D721Med (cell line): Measurements from ENCODE around the gene TRPC4.

Experiments used
- DNase-seq: peaks from one replicate; pipeline ENCODE4 v3.0.0; 2011; ENCODE audit warnings: low spot score; ENCODE audit not compliant: insufficient read length
- FAIRE-seq: peaks from 2 replicates; lab custom pipeline; 2011; peaks lifted over from hg19 to GRCh38; lab: Jason Lieb, UNC
- CTCF ChIP-seq: IDR thresholded peaks from 2 replicates; pipeline ENCODE4 v1.5.1; 2012; ENCODE audit warnings: mild to moderate bottlenecking, control low read depth; ENCODE audit not compliant: insufficient read depth; ENCODE audit errors: missing control alignments

The TRPC4 gene

DNA sequence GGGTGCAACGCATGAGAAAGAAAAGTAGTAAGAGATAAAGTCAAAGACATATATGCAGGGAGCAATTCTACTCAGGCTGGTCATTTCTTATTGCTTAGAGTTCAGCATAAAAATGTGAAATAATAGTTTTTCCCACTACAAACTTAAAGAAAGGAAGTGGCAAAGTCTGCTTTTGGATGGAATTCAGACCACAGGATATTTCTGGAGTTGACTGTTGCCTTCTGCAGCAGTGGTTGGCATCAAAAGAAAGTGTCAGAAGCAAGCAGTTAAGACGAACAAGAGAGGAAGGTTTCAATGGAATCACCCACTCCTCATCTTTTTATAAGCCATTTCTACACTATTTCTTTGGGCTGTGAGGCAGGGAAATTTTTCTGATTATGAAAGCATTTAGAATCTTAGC lies 36.2 kb upstream of the TRPC4 start:
- FAIRE-seq (no peak), DNase-seq (no peak)
- TF ChIP-seq CTCF: no peak

DNA sequence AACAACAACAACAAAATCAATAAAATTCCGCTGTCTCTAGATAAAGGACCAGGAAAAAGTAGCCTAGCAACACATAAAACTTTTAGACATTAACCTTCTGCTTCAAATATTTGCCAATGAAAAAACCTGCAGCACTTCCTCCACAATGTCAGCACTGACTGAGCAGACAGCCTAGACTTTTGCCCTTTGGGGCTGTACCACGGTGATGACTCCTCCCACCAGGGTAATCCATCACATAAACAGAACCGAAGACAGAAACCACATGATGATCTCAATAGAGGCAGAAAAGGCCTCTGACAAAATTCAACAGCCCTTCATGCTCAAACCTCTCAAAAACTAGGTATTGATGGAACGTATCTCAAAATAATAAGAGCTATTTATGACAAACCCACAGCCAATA lies 30.2 kb upstream of the TRPC4 start:
- DNase-seq (no peak), FAIRE-seq (no peak)
- no peak for TF ChIP-seq CTCF

- FAIRE-seq (no peak), DNase-seq (no peak)
- TF ChIP-seq CTCF: no peak
Observed at GRCh38 chr13:37893321-37893720, 23.7 kb upstream of the TRPC4 start.

DNA sequence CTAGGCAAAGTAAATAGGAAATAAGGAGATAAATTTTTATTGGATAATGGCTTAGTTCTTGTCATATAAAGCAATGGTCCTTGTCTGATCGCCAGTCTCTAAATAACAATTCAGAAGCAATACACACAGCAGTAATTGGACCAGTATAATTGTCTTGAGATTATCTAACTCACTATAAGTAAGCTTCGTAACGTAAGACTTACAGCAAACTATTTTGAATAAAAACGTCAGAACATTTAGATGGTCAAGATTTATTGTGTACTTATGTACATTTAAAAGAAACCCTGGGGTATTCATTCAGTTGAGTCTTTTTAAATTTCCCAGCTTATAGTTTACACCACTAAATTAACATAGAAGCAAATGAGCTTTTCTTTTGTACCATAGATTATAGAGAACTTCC lies 20.2 kb upstream of the TRPC4 start:
- no peak for FAIRE-seq
- TF ChIP-seq CTCF: no peak
- no peak for DNase-seq

DNA sequence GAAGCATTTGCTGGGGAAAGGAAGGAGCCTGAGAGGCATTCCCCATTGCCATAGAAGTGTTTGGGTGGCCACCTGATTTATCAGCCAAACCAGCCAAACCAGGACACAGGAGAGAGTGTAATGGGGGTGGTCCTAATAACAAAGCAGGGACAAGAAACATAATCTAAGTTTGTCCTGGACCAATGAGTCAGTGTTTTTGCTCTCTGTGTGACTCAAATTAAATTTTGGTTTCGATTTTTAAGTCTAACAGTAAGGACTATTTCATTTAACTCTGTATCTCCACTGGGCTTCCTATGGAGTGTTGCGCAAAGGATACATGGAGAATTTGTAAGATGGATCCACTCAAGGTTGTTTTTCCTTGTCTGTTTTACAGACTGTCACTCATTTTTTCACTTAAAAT lies 19.5 kb upstream of the TRPC4 start:
- no peak for FAIRE-seq
- no peak for DNase-seq
- no peak for TF ChIP-seq CTCF

DNA sequence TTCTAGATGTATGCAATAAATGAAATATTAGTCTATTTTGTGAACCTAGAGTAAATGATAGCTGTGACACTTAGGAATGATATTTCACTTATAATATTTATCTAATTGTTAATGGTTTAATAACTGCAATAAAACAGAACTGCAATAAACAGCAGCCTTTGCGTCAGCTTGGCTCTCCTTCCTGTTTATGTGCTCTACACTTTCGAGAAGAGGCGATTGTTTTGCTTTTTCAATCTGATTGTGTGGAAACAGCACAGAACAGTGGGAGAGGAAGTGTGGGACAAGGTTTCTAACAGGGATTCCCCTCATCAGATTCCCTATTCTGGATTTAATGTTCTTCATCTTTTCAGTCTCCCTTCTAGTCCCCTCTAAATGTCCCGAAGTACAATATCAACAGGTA lies 17.3 kb upstream of the TRPC4 start:
- FAIRE-seq: no peak
- no peak for DNase-seq
- no peak for TF ChIP-seq CTCF

DNA sequence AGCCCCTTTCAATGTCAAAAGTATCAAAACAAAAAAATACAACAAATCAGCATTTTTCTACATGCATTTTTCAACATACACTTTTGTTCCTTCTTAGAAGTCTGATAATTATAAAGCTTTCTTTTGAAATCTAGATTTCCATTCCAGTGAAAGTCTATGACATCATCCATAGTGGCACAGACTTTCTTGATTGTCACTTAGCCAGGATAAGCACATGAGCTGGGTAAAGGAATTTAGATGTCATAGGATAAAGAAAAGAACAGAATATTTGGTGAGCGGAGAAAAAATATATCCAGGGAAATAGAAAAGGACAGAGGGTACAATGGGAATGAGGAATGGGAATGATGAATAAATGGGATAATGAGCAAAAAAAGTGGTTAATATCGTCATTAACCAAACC lies 15.1 kb upstream of the TRPC4 start:
- FAIRE-seq: no peak
- no peak for TF ChIP-seq CTCF
- DNase-seq: no peak
